ENCODE data around the gene ZBTB44. TPM values are rescaled to one million over a fixed set of nuclear protein-coding genes. Genes with fewer than 3 reads are reported as not detected.
"Not testable (repeated sequence)": the region's sequence is repeated elsewhere in the genome, so short reads cannot be mapped to it uniquely, and the experiment has no call there.

Gene ZBTB44
- total RNA-seq, 2 donors from 2014 or later = 27.7 to 48.5 TPM

DNA sequence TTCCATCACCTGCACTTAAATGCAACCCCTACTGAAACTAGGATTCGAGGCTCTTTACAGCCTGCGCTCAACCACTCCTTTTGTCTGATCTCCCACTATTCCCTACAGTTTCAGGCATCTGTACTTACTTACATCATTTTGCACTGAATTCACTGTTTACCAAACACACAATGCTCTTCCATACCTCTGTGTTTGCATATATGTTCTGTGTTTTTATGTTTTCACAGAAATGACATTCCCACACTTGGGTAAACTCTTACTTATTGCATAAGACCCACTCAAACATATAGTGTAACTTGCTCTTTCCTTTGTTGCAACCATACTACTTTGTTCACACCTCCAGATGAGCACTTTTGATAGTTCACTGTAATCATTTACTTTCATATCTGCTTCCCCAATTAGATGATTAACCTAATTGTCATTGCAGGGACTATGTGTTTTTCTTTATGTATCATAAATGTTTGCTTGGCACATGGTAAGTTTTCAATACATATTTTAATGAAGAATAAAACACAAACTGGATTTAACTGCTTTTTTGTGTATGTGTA lies 54.6 kb downstream of the ZBTB44 start:
- no peak for TF ChIP-seq CTCF (IDR thresholded peaks at IDR 0.05)
- H3K27ac ChIP-seq = no peak overlapping the region
- no peaks in the 10 kb centered on the region for H3K27me3 ChIP-seq
- H3K4me1 ChIP-seq = no peaks in the 10 kb centered on the region
- H3K36me3 ChIP-seq = peaks cover 16% of the 10 kb centered on the region
- DNase-seq (ENCODE audit: low spot score) = no peak
- H3K4me3 ChIP-seq = no peak overlapping the region
- peaks cover 0 to 9% of the 10 kb centered on the region in 2 donors for H3K9me3 ChIP-seq

DNA sequence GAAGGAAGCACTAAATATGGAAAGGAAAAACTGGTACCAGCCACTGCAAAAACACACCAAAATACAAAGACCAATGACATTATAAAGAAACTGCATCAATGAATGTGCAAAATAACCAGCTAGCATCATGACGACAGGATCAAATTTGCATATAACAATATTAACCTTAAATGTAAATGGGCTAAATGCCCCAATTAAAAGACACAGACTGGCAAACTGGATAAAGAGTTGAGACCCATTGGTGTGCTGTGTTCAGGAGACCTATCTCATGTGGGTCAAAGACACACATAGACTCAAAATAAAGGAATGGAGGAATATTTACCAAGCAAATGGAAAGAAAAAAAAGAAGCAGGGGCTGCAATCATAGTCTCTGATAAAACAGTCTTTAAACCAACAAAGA lies 63.0 kb downstream of the ZBTB44 start:
- H3K27me3 ChIP-seq; H3K36me3 ChIP-seq; H3K4me3 ChIP-seq; H3K4me1 ChIP-seq; H3K9me3 ChIP-seq; DNase-seq (ENCODE audit: low spot score); H3K27ac ChIP-seq: not testable (repeated sequence)

DNA sequence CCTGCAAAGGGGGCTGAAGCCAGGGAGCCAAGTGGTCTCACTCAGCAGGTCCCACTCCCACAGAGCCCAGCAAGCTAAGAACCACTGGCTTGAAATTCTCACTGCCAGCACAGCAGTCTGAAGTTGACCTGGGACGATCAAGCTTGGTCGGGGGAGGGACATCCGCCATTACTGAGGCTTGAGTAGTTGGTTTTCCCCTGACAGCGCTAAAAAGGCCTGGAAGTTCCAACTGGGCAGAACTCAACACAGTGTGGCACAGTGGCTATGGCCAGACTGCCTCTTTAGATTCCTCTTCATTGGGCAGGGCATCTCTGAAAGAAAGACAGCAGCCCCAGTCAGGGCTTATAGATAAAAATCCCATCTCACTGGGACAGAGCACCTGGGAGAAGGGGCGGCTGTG lies 64.8 kb downstream of the ZBTB44 start:
- DNase-seq (ENCODE audit: low spot score); H3K9me3 ChIP-seq; H3K27ac ChIP-seq; H3K27me3 ChIP-seq; H3K4me3 ChIP-seq; H3K36me3 ChIP-seq: not testable (repeated sequence)
- H3K4me1 ChIP-seq = peaks cover 0 to 25% of the 10 kb centered on the region in 2 donors

DNA sequence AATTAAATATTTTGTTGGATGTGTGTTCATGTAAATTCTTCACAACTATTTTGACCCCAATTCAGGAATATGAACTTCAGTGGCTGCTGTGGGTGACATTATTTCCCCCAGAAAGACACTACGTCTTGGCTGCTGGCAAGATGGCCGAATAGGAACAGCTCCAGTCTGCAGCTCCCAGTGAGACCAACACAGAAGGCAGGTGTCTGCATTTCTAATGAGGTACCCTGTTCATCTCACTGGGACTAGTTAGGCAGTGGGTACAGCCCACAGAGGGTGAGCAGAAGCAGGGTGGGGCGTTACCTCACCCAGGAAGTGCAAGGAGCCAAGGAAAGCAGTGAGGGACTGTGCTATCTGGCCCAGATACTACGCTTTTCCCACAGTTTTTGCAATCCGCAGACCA lies 65.3 kb downstream of the ZBTB44 start:
- peaks cover 0 to 6% of the 10 kb centered on the region in 2 donors for H3K9me3 ChIP-seq

GRCh38 chr11:130247319-130247718 lies 67.4 kb downstream of the ZBTB44 start:
- Histone ChIP-seq H3K36me3 (no peaks in the 10 kb centered on the region), H3K4me1 (peaks cover 0 to 25% of the 10 kb centered on the region in 2 donors), H3K27me3 (no peaks in the 10 kb centered on the region), H3K9me3 (peaks cover 0 to 6% of the 10 kb centered on the region in 2 donors), H3K27ac (no peak overlapping the region), H3K4me3 (no peak overlapping the region)
- TF ChIP-seq CTCF (IDR thresholded peaks at IDR 0.05) = no peak
- DNase-seq (ENCODE audit: low spot score) = no peak

More for the DNA sequence above, 65.3 kb downstream of the ZBTB44 start:
- Histone ChIP-seq H3K4me1 (peaks cover 0 to 25% of the 10 kb centered on the region in 2 donors), H3K27me3 (no peaks in the 10 kb centered on the region), H3K36me3 (no peaks in the 10 kb centered on the region), H3K4me3 (no peak overlapping the region), H3K27ac (no peak overlapping the region)
- no peak for DNase-seq (ENCODE audit: low spot score)
- no peak for TF ChIP-seq CTCF (IDR thresholded peaks at IDR 0.05)

DNA sequence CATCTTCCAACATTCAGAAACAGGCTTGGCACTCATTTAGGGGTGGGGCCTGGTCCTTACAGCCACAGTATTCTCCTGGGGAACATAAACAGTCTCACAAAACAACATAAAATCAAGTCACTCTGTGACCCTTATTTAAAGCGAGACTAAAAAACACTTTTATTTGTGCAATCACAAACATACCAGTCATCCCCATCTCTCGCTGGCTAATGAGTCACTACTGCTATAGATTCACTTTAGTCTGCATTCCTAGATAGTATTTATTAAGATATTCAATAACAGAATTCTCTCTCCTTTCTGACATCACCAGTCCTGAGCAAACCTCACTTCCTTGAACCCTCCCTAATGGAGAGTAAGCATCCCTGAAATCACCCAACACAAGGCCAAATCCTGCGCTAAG lies 68.0 kb downstream of the ZBTB44 start:
- no peak overlapping the region for H3K27ac ChIP-seq
- no peak for DNase-seq (ENCODE audit: low spot score)

More for the DNA sequence above, 68.0 kb downstream of the ZBTB44 start:
- H3K27me3 ChIP-seq = no peaks in the 10 kb centered on the region
- TF ChIP-seq CTCF (IDR thresholded peaks at IDR 0.05) = no peak
- peaks cover 0 to 4% of the 10 kb centered on the region in 2 donors for H3K9me3 ChIP-seq
- H3K4me1 ChIP-seq = peaks cover 0 to 25% of the 10 kb centered on the region in 2 donors
- no peak overlapping the region for H3K4me3 ChIP-seq
- no peaks in the 10 kb centered on the region for H3K36me3 ChIP-seq

Data from right atrium auricular region (tissue), 2 donors.